ENCODE data around the gene USP6NL. TPM values are rescaled to one million over a fixed set of nuclear protein-coding genes. Genes with fewer than 3 reads are reported as not detected.
A peak's percentile ranks its signal among the peaks of the same experiment; 100 is the strongest.

USP6NL gene
- total RNA-seq, 1 donor from 2014 or later: 13.8 TPM

DNA sequence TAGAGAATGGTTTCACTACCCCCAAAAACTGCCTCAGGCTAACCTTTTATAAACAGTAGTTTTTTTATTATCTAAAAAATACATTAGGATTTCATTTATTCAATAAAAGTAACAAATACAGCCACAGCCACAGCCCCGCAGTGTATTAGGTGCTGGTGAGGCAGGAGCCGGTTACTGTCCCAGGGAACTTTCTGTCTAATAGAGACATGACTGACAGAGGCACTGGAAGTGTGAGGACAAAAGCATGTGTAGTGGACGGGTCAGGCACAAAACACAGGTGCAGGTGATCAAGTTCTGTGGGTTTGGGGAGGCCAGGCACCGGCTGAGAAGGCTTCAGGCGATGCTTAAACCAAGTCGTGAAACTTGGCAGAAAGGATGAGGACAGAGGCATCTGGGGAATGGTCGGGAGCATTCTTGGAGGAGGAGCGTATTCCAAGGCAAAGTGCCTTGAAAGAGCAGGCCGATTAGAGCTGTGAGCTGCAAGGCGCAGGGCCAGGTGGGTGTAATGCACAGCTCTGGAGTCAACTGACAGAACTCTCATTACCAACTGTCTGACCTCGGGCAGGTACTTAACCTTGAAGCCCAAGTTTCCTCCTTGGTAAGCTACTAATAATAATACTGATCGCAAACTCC is 138.2 kb downstream of the USP6NL start:
- TF ChIP-seq, protein P1, sequence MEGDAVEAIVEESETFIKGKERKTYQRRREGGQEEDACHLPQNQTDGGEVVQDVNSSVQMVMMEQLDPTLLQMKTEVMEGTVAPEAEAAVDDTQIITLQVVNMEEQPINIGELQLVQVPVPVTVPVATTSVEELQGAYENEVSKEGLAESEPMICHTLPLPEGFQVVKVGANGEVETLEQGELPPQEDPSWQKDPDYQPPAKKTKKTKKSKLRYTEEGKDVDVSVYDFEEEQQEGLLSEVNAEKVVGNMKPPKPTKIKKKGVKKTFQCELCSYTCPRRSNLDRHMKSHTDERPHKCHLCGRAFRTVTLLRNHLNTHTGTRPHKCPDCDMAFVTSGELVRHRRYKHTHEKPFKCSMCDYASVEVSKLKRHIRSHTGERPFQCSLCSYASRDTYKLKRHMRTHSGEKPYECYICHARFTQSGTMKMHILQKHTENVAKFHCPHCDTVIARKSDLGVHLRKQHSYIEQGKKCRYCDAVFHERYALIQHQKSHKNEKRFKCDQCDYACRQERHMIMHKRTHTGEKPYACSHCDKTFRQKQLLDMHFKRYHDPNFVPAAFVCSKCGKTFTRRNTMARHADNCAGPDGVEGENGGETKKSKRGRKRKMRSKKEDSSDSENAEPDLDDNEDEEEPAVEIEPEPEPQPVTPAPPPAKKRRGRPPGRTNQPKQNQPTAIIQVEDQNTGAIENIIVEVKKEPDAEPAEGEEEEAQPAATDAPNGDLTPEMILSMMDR (IDR thresholded peaks at IDR 0.05): no peak
- no peak for DNase-seq (ENCODE audit: extremely low spot score, unreplicated experiment)
- Mint-ChIP-seq H3K27ac (ENCODE audit: unreplicated experiment) (no peak overlapping the region), H3K4me3 (ENCODE audit: unreplicated experiment) (no peak overlapping the region), H3K36me3 (ENCODE audit: unreplicated experiment) (no peaks in the 10 kb centered on the region), H3K4me1 (ENCODE audit: unreplicated experiment) (peaks cover 4% of the 10 kb centered on the region), H3K9me3 (ENCODE audit: unreplicated experiment) (no peaks in the 10 kb centered on the region), H3K27me3 (ENCODE audit: unreplicated experiment) (no peaks in the 10 kb centered on the region)

- TF ChIP-seq, protein P1 (IDR thresholded peaks at IDR 0.05): peak; percentile 89
Observed at GRCh38 chr10:11472158-11472753, 139.2 kb downstream of the USP6NL start.

DNA sequence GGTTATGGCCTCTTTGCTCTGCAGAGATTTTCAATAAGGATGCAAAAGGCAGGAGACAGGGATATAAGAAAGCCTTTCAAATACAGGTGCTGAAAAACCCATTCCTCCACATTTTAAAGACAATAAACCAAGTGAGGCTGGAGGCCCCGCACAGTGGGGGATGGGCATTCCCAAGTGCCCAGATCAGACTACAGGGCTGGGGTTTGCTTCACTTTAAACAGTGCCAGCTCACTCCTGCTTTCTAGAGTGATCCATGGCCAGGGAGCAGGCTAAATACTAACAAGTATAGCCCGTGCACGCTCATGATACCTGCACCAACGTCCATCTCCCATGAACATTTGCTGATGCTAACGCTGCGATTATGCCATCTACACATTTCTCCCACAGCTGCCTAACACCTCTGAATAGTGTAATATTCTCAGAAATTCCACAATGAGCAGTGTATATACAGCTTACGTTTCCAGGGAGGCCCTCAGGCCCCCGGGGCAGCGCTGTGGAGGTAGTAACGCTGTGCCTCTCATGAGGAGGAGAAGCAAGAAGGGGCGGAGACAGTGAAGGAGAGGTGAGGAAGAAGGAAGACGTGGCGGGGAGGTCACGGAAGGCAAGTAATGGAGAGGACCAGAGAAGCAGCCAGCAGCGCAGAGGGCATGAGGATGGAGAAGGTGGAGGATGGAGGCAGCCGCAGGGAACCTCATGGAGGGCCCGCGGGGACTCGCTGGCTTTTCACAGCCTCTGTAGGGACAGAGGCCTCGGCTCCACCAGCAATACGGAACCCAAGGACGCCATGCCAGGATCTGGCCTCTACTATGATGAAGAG is 141.7 kb downstream of the USP6NL start:
- TF ChIP-seq, protein P1 (IDR thresholded peaks at IDR 0.05): no peak
- Mint-ChIP-seq H3K27ac (ENCODE audit: unreplicated experiment) (no peak overlapping the region), H3K4me3 (ENCODE audit: unreplicated experiment) (no peak overlapping the region), H3K27me3 (ENCODE audit: unreplicated experiment) (no peaks in the 10 kb centered on the region), H3K4me1 (ENCODE audit: unreplicated experiment) (peaks cover 5% of the 10 kb centered on the region), H3K9me3 (ENCODE audit: unreplicated experiment) (no peaks in the 10 kb centered on the region), H3K36me3 (ENCODE audit: unreplicated experiment) (no peaks in the 10 kb centered on the region)
- DNase-seq (ENCODE audit: extremely low spot score, unreplicated experiment): no peak

More at GRCh38 chr10:11472158-11472753, 139.2 kb downstream of the USP6NL start:
- Mint-ChIP-seq H3K4me3 (ENCODE audit: unreplicated experiment) (no peak overlapping the region), H3K4me1 (ENCODE audit: unreplicated experiment) (peaks cover 5% of the 10 kb centered on the region), H3K9me3 (ENCODE audit: unreplicated experiment) (no peaks in the 10 kb centered on the region), H3K27ac (ENCODE audit: unreplicated experiment) (no peak overlapping the region), H3K36me3 (ENCODE audit: unreplicated experiment) (no peaks in the 10 kb centered on the region), H3K27me3 (ENCODE audit: unreplicated experiment) (no peaks in the 10 kb centered on the region)
- no peak for DNase-seq (ENCODE audit: extremely low spot score, unreplicated experiment)

GRCh38 chr10:11468126-11468742 is 143.2 kb downstream of the USP6NL start:
- no peak overlapping the region for H3K27ac Mint-ChIP-seq (ENCODE audit: unreplicated experiment)

More at GRCh38 chr10:11468126-11468742, 143.2 kb downstream of the USP6NL start:
- TF ChIP-seq, protein P1 (IDR thresholded peaks at IDR 0.05): no peak
- no peaks in the 10 kb centered on the region for H3K9me3 Mint-ChIP-seq (ENCODE audit: unreplicated experiment)
- DNase-seq (ENCODE audit: extremely low spot score, unreplicated experiment): no peak
- peaks cover 5% of the 10 kb centered on the region for H3K4me1 Mint-ChIP-seq (ENCODE audit: unreplicated experiment)
- H3K4me3 Mint-ChIP-seq (ENCODE audit: unreplicated experiment): no peak overlapping the region
- peaks cover 4% of the 10 kb centered on the region for H3K36me3 Mint-ChIP-seq (ENCODE audit: unreplicated experiment)
- no peaks in the 10 kb centered on the region for H3K27me3 Mint-ChIP-seq (ENCODE audit: unreplicated experiment)

Measured in osteocyte (in vitro differentiated cells).